CD4-positive, alpha-beta T cell treated with Interleukin-12 subunit alpha and Interleukin-12 subunit beta, for 1 hour (primary cell): ENCODE measurements around the gene GPD1.
A peak's percentile ranks its signal among the peaks of the same experiment; 100 is the strongest.

Experiments
- DNase-seq: peaks from one replicate; pipeline ENCODE4 v3.0.0-alpha.2; 2020

GPD1 gene

DNA sequence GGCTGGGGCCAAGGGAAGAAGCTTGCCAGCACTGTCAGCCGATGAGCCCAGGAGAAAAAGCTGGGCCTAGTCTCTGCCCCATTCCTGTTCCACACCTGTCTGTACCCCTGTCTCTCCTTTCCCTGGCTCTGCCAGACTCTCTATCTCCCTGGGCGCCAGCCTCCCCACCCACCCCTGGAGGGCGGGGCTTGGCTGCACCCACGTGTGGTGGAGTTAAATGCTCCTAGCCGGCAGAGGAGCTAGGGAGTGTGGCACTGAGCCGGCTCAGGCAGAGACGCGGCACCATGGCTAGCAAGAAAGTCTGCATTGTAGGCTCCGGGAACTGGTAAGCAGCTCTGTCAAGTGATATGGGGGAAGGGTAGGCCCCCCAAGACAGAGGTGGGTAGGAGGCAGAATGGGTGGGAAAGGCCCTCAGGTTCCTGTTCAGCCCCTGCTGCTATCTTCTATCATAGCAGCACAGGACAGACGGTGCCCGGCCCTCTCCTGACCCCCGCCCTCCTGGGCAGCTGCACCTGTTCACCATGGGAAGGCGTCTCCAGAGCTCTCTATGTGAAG, at the start of gene GPD1:
TSS of gene GPD1 (plus strand) at position 242 of the 555 bp plus-strand sequence. CDS start at position 285, 43 bp downstream.
- DNase-seq: no peak

GRCh38 chr12:50055831-50056638, 47.8 kb upstream of the GPD1 start:
- DNase-seq: peak; percentile 60

DNA sequence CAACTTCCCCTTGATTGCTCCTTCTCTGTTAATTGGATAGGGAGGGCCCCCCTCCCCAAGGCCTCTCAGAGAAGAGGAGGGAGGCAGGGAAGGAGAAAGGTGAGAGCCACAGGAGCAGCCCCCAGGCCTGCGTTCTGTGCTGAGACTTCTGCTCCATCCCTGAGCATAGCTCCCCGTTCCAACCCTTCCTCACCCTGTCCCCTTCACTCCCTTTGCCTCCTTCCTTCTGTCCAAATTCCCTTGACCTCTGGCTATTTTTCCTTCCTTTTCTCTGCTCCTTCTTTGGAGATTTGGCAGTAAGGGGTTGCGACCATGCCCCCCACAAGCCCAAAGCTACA, 47.2 kb upstream of the GPD1 start:
- DNase-seq: no peak

DNA sequence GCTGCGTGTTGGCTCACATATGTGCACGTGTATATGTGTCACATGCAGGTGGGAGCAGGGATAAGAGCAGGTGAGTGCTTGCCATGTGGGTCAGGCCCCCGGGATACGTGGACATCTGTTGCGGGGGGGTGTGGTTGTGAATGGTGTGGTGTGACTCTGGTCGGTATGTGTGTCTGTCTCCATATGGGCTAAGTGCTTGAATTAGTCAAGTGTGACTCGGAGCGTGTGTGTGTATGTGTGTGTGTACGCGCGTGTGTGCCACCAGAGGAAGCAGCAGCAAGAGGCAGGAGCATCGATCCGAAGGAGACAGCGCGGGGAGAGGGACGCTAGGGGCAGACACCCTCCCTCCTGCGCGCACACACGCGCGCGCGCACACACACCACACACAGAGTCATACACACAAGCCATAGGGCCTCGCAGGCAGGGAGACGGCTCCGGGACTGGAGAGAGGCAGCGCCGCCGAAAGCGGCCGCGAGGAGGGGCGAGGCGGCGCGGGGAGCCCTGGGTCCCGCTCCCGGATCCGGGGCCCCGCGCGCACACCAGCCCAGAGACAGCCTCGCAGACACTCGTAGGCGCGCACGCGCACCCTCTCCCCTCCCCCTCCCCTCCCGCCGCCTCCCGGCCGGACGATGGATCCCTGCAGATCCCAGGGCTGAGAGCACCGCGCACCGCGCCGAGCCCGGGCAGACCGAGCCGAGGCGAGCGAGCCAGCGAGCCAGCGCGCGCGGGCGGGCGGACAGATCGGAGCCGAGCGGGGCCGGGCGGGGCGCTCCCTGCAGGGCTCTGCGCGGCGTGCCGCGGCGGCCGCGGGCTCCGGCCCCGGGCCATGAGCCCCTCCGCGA, 46.6 kb upstream of the GPD1 start, which contains the start of gene ASIC1:
TSS of gene ASIC1 (plus strand) at position 597 of the 842 bp plus-strand sequence. CDS start 1,171 bp downstream, outside the sequence.
- peak; percentile 32 for DNase-seq

DNA sequence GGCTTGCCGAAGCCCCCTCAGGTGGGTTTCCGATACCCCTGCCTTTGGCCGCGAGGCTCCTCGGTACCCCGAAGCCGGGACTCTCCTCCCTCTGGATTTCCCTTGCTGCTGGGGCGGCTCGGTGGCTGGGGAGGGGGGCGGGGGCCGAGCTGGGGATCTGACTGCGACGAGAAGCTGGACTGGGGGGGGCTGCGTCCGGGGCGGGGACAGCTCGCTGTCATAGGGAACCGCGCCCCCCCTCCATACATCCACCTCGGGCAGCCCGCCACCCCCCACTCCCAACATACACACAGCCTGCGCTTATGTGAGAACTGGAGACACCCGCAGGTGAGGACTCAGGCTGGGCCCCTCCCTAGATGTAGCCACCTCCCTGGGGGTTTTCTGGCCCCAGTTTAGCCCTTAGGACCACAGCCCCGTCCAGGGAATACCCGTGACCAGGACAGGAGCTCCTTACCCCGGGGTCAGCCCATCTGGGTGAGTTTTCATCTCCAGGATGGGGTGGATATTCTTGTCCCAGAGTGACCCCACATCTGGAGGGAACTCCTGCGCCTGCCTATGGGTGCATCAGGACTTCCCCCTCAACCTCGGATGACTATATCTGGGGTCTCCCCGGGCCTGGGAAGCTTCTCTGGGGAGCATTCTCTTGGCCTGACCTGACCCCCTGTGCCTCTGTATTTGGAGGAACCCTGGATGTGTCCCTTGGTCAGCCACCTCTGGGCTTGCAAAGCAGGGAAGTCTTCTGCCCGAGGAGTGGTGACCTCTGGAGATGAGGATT, 45.7 kb upstream of the GPD1 start:
- DNase-seq: no peak

DNA sequence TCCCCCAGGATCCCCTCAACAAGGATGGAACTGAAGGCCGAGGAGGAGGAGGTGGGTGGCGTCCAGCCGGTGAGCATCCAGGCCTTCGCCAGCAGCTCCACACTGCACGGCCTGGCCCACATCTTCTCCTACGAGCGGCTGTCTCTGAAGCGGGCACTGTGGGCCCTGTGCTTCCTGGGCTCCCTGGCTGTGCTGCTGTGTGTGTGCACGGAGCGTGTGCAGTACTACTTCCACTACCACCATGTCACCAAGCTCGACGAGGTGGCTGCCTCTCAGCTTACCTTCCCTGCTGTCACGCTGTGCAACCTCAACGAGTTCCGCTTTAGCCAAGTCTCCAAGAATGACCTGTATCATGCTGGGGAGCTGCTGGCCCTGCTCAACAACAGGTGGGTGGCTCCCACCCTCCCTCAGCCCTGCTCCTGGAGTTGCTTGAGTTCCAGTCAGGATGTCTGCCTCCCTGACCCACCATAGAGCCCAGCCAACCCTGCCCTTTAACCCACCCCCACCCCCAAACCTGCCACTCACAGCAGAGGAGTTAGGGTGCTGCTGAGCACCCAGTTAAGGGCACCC, 45.0 kb upstream of the GPD1 start:
- DNase-seq: no peak

DNA sequence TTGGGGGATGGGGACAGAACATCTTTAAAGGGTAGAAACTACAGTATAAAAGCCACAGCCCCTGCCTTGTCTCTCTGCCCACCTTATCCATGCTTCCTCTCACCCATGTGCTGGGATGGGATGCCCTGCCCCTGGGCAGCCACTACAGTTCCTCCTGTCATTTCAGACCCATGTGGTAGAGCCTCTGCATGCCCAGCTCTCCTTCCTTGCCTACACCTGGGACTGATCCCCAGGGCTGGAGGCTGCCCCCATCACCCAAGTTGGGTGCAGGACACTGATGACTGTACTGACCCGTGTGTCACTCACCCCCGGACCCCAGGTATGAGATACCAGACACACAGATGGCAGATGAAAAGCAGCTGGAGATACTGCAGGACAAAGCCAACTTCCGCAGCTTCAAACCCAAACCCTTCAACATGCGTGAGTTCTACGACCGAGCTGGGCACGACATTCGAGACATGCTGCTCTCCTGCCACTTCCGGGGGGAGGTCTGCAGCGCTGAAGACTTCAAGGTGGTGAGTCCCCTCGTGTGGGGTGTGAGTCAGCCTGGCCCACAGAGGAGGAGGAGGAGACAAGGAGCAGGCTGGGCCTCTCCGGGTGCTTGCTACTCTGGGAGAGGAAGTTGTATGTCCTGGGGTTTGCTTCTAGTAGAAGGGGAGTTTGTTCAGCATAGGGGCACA, 44.2 kb upstream of the GPD1 start:
- no peak for DNase-seq

- DNase-seq: no peak
Measured at GRCh38 chr12:50060120-50060468, 43.7 kb upstream of the GPD1 start.

DNA sequence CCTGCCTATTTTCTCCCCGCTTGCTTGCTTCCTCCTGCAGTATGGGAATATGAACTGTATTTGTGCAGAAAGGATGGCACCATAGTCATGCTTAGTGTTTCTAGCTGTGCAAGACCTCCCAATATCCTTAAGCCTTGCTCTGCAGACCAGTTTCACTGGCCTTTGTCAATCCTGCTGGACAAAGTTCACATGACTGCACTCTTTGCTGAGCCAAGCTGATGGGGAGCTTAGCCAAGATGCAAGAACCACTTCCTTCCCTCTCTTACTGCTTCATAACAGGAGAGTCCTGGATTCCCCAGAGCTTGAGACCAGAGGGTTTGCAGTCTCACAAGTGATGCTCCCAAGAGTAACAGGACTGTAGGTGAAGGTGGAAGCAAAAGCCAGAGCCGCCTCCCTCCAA, 42.6 kb upstream of the GPD1 start:
- DNase-seq: no peak

DNA sequence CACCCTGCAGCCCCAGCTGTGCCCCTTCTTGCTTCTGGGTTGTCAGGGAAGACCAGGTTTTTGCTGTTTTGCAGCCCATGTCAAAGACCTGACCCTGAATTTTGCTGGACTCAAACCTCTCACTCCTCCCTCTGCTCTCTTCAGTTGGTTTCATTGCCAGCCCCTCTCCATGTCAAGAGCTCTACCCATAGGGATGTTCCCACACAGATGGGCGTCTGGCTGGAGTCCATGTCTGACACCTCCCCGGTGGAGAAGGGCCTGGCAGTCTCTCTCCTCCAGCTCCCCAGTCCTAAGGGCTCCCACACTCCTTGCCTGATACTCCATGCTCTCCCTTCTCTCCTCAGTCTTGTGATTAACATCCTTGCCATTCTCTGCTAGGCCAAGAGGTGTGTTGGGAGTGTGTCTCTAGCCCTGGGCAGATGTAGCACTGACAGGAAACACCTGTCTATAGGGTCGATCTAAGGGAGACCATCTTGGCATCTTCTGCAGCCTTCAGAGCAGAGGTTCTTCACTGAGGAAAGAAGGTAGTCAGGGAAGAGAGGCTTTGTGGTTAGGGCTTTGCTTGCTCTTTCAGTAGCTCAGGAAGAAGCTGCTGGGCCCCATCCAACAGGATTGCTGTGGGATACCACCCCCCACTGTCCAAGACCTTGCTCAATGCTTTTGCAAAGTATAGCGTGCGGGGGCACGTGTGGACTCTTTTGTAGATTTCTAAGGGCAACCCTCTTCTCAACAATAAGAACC, 41.7 kb upstream of the GPD1 start:
- DNase-seq: no peak

DNA sequence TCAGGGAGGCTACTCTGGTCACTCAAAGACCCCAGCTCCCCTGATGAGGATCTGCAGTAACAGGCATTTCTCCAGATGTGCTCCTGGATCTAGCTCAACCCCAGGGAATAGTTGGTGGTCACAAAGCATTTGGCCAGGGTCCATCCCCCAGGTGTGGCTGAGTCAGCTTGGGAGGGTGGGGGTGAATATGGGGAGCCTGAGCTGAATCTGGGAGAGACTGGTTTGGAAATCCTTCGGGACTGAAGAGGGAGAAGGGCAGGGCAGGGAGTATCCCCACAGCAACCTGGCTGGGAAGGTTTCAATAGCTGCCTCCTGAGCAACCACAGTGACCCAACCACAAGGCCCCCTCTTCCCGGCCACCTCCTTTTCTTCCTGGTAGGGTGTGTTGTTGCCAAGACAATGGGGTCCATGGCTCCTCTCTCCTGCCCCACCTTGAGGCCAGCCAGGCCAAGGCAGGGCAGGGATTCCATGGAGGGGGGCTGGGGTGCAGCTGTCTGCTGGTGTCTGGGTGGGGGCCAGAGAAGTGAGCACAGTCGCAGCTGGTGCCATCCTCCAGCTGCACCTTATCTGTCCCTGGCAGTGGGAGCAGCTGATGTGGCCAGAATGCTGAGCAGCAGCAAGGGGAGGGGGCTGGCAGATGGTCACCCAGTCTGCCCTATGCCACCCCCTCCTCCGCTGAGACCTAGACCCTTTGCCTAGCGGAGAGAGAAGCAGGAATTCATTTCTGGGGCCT, 40.9 kb upstream of the GPD1 start:
- DNase-seq: no peak

DNA sequence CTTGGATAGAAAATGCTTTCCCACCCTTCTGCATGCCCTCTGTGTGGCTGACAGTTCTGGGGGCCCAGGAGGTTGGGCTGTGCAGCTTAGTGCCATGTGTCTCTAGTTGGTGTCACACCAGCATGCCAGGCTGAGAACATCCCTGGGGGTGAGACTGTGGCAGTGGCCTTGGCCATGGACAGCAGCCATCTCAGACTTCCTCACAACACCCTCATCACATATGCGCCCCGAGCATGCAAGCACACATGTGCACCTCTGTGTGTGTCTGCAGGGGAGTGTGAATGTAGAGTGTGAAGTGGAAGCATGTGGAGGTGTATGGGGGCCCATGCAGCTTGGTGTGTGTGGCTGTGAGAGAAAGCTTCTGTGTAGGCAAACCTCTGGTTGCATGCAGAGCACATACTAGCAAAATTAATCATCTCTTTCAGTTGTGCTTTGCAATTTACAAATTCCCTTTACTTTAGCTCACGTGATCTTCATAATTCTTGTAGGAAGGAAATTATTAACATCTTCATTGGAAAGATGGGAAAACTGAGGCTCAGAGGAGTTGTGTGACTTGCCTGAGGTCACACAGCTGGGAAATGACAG, 38.0 kb upstream of the GPD1 start:
- DNase-seq: no peak

- DNase-seq: no peak
Measured at GRCh38 chr12:50066402-50066801, 37.4 kb upstream of the GPD1 start.

GRCh38 chr12:50069069-50069468, 34.7 kb upstream of the GPD1 start:
- DNase-seq: no peak

GRCh38 chr12:50069539-50069938, 34.3 kb upstream of the GPD1 start:
- no peak for DNase-seq

- DNase-seq: peak; percentile 68
Measured at GRCh38 chr12:50070314-50071060, 33.3 kb upstream of the GPD1 start.

DNA sequence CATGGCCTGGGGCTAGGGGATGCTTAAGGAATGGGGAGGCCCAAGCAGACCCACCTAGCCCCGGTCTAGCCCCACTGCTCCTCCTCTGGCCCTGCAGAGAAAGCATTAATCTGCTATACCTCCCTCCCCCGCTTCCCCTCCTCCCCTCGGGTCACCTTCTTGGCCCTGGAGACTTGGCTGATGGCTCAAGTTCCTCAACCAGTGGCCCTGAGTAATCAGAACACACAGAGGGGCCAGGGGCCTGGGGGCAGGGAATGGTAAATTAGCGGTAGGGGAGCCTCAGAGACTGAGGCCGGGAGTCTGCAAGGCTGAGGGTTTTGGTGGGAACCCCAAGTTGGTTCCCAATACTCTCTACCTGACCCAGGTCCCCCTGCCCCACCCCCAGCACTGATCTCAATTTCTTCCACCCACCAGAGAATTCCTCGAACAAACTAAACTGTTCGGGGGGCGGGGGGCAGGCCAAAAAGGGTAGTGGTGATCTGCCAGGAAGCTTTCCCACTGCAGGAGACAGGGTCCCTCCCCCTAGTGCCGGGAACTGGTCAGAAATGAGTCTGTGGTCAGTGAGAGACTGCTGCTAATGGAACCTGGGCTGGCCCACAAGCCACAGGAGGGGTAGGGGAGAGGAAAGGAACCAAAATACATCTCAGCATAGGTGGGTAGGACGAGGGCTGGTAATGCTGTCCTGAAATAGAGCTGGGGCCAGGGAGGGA, 31.5 kb upstream of the GPD1 start:
- DNase-seq: no peak

GRCh38 chr12:50073206-50073605, 30.6 kb upstream of the GPD1 start:
- no peak for DNase-seq

GRCh38 chr12:50073712-50074111, 30.1 kb upstream of the GPD1 start:
- no peak for DNase-seq
